ENCODE measurements around the gene PLEKHA5. TPM values are rescaled to one million over a fixed set of nuclear protein-coding genes. Genes with fewer than 3 reads are reported as not detected.

PLEKHA5 gene
- total and polyA plus RNA-seq, 3 experiments from 2014 or later = 5.5 to 8.6 (median 5.7) TPM

DNA sequence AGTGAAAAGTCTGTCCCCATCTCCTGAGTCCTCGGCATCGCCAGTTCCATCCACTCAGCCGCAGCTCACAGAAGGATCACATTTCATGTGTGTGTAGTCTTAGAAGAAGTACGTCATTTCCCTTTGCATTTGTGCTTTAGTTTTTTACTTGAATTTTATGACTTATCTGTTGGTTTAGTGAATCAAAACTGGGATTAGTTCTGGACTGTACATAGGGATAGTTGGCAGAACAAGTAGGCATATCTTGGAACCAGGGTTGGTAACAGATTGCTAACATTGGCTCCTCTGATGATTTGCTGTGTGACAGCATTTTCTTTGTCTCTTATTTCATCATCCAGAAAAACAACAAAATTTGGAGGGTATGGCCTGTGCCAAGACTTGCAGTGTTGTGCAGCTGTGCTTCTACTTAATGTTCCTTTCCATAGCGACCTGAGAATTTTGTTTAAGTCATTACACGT lies 240.2 kb downstream of the PLEKHA5 start:
- DNase-seq = no peak
- no peaks in the 10 kb centered on the region for H3K9me3 Mint-ChIP-seq
- H3K27me3 Mint-ChIP-seq = no peaks in the 10 kb centered on the region
- H3K4me1 Mint-ChIP-seq = peaks cover 0 to 4% (median 0%) of the 10 kb centered on the region in 3 donors
- Histone ChIP-seq H3K9me3 (ENCODE audit: low read length) (no peaks in the 10 kb centered on the region), H3K4me1 (ENCODE audit: insufficient read depth, low read length) (no peaks in the 10 kb centered on the region), H3K27ac (ENCODE audit: low read depth, low read length) (no peak overlapping the region), H3K4me3 (ENCODE audit: low read length) (no peak overlapping the region), H3K27me3 (ENCODE audit: insufficient read depth, low read length, poor library complexity, severe bottlenecking) (no peaks in the 10 kb centered on the region), H3K36me3 (ENCODE audit: insufficient read depth, low read length) (no peaks in the 10 kb centered on the region)
- peaks cover 4 to 40% (median 11%) of the 10 kb centered on the region in 3 donors for H3K36me3 Mint-ChIP-seq
- CTCF ChIA-PET = no interaction called here
- H3K4me3 Mint-ChIP-seq = no peak overlapping the region
- H3K27ac Mint-ChIP-seq = peak overlapping the region in 1 of 8 donors; percentile 20
- POLR2A ChIA-PET = no interaction called here

DNA sequence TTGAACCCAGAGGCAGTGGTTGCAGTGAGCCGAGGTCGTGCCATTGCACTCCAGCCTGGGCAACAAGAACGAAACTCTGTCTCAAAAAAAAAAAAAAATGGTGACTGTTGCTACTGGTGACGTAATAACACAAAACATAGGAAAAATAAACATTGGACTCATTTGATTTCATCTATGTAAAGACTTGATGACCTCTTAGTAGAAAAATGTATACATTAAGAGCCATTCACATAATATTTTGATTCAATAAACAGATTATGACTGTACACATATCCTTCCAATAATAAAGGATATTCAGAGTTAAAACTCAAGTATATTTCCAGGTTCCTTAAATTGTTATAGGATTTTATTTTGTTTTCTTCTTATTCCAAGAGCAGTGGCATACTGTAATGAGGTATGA lies 244.1 kb downstream of the PLEKHA5 start:
- CTCF ChIA-PET = no interaction called here

DNA sequence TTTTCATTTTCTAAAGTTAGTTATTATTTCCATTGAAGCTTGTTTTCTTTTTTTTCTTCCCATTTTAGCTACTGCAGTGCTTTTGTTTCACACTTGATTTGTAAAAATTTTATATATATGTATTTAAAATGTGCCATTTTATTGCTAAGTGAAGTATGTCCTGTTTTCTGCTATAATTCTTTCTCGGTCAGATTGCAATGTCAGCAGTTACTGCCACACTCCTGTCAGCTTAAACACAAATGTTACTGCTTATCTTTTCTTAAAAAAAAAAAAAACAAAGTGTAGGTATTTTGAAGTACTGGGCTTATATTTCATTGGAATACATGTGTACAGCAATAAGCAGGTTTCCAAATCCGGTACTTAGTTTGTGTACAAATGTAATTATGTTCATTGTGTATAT lies 246.4 kb downstream of the PLEKHA5 start:
- H3K36me3 Mint-ChIP-seq = peaks cover 7 to 14% (median 9%) of the 10 kb centered on the region in 3 donors
- H3K9me3 Mint-ChIP-seq = no peaks in the 10 kb centered on the region
- POLR2A ChIA-PET = no interaction called here
- Histone ChIP-seq H3K36me3 (ENCODE audit: insufficient read depth, low read length) (no peaks in the 10 kb centered on the region), H3K4me3 (ENCODE audit: low read length) (no peak overlapping the region), H3K4me1 (ENCODE audit: insufficient read depth, low read length) (no peaks in the 10 kb centered on the region), H3K9me3 (ENCODE audit: low read length) (no peaks in the 10 kb centered on the region), H3K27ac (ENCODE audit: low read depth, low read length) (no peak overlapping the region), H3K27me3 (ENCODE audit: insufficient read depth, low read length, poor library complexity, severe bottlenecking) (no peaks in the 10 kb centered on the region)
- no peaks in the 10 kb centered on the region for H3K4me1 Mint-ChIP-seq
- CTCF ChIA-PET = no interaction called here
- peaks cover 0 to 2% of the 10 kb centered on the region in 2 donors for H3K27me3 Mint-ChIP-seq
- no peak for DNase-seq
- no peak overlapping the region for H3K4me3 Mint-ChIP-seq
- H3K27ac Mint-ChIP-seq = no peak overlapping the region

More for the DNA sequence above, 244.1 kb downstream of the PLEKHA5 start:
- POLR2A ChIA-PET = no interaction called here
- Mint-ChIP-seq H3K27ac (no peak overlapping the region), H3K4me3 (no peak overlapping the region), H3K4me1 (no peaks in the 10 kb centered on the region), H3K27me3 (peaks cover 0 to 2% of the 10 kb centered on the region in 2 donors), H3K36me3 (peaks cover 7 to 24% (median 10%) of the 10 kb centered on the region in 3 donors), H3K9me3 (no peaks in the 10 kb centered on the region)
- Histone ChIP-seq H3K27ac (ENCODE audit: low read depth, low read length) (no peak overlapping the region), H3K9me3 (ENCODE audit: low read length) (no peaks in the 10 kb centered on the region), H3K27me3 (ENCODE audit: insufficient read depth, low read length, poor library complexity, severe bottlenecking) (no peaks in the 10 kb centered on the region), H3K4me1 (ENCODE audit: insufficient read depth, low read length) (no peaks in the 10 kb centered on the region), H3K36me3 (ENCODE audit: insufficient read depth, low read length) (no peaks in the 10 kb centered on the region), H3K4me3 (ENCODE audit: low read length) (no peak overlapping the region)
- no peak for DNase-seq

DNA sequence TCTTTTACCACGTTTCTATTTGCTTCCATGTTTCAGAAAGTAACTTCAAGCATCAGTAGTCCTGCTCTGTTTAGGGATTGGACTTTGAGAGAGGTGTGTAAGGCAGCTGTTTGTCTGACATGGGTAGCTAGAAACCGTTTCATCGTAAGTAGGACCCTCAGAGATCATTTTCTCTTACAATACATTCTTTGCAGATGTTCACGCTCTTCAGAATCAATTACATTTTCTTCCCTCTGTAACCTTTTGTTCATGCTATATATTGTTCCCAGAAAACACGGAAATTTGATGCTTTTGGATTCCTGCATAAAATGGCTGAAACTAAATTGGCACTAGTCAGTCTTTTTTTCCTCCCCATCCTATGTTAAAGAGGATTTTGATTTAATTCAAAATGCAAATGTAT lies 247.2 kb downstream of the PLEKHA5 start:
- H3K9me3 ChIP-seq (ENCODE audit: low read length) = no peaks in the 10 kb centered on the region
- H3K4me1 ChIP-seq (ENCODE audit: insufficient read depth, low read length) = no peaks in the 10 kb centered on the region
- H3K4me3 Mint-ChIP-seq = no peak overlapping the region
- peak overlapping the region in 1 of 8 donors; percentile 3 for H3K27ac Mint-ChIP-seq
- CTCF ChIA-PET = no interaction called here
- peaks cover 0 to 2% of the 10 kb centered on the region in 2 donors for H3K27me3 Mint-ChIP-seq
- no peak overlapping the region for H3K4me3 ChIP-seq (ENCODE audit: low read length)
- H3K27ac ChIP-seq (ENCODE audit: low read depth, low read length) = no peak overlapping the region
- H3K4me1 Mint-ChIP-seq = peaks cover 0 to 3% (median 0%) of the 10 kb centered on the region in 3 donors
- H3K9me3 Mint-ChIP-seq = no peaks in the 10 kb centered on the region
- no peaks in the 10 kb centered on the region for H3K27me3 ChIP-seq (ENCODE audit: insufficient read depth, low read length, poor library complexity, severe bottlenecking)
- POLR2A ChIA-PET = no interaction called here
- H3K36me3 Mint-ChIP-seq = peaks cover 3 to 9% (median 7%) of the 10 kb centered on the region in 3 donors
- no peak for DNase-seq
- H3K36me3 ChIP-seq (ENCODE audit: insufficient read depth, low read length) = no peaks in the 10 kb centered on the region

DNA sequence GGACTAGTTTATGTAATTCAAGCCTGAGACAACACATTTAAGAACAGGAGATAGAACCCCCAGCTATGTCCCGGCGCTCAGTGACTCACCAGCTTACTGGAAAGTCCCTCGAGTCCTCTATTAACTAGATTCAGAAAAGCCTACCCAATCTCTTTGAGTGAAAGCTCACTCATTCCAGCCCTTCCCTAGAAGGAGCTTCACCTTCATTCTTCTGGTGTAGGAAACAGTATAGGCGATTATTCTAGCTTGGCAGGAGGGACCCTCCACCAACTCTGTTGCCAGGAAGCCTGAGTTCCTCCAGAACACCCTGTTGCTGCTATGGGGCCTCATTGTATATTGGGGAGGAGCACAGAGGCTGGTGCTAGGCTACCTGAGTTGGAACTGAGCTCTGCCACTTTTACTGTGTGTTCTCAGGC lies 252.6 kb downstream of the PLEKHA5 start:
- Histone ChIP-seq H3K9me3 (ENCODE audit: low read length) (no peaks in the 10 kb centered on the region), H3K27ac (ENCODE audit: low read depth, low read length) (no peak overlapping the region), H3K27me3 (ENCODE audit: insufficient read depth, low read length, poor library complexity, severe bottlenecking) (no peaks in the 10 kb centered on the region), H3K4me3 (ENCODE audit: low read length) (no peak overlapping the region), H3K4me1 (ENCODE audit: insufficient read depth, low read length) (no peaks in the 10 kb centered on the region), H3K36me3 (ENCODE audit: insufficient read depth, low read length) (no peaks in the 10 kb centered on the region)
- H3K9me3 Mint-ChIP-seq = no peaks in the 10 kb centered on the region
- peaks cover 0 to 3% (median 1%) of the 10 kb centered on the region in 3 donors for H3K36me3 Mint-ChIP-seq
- H3K27me3 Mint-ChIP-seq = no peaks in the 10 kb centered on the region
- peaks cover 0 to 3% (median 0%) of the 10 kb centered on the region in 3 donors for H3K4me1 Mint-ChIP-seq
- peak overlapping the region in 1 of 8 donors; percentile 64 for H3K27ac Mint-ChIP-seq
- ChIA-PET POLR2A (no interaction called here), CTCF (no interaction called here)
- DNase-seq = no peak
- H3K4me3 Mint-ChIP-seq = no peak overlapping the region

DNA sequence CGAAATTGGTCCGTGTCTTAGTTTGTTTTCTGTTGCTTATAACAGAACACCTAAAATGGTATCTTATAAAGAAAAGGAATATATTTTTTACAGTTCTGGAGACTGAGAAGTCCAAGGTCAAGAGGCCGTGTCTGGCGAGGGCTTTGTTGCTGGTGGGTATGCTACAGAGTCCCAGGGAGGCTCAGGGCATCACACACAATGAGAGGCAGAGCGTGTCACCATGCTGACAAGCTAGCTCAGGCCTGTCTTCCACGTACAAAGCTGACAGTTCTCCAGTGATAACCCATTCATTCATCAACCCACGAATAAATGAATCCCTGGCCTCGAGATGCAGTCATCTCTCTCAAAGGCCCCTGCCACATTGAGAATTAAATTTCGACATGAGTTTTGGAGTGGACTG lies 253.0 kb downstream of the PLEKHA5 start:
- peaks cover 0 to 3% (median 0%) of the 10 kb centered on the region in 3 donors for H3K4me1 Mint-ChIP-seq
- peak overlapping the region in 1 of 8 donors; percentile 64 for H3K27ac Mint-ChIP-seq
- no peaks in the 10 kb centered on the region for H3K36me3 ChIP-seq (ENCODE audit: insufficient read depth, low read length)
- no peaks in the 10 kb centered on the region for H3K9me3 Mint-ChIP-seq
- CTCF ChIA-PET = no interaction called here
- no peak overlapping the region for H3K4me3 Mint-ChIP-seq
- peaks cover 0 to 3% (median 1%) of the 10 kb centered on the region in 3 donors for H3K36me3 Mint-ChIP-seq
- no peak overlapping the region for H3K4me3 ChIP-seq (ENCODE audit: low read length)
- no peak for DNase-seq
- no peak overlapping the region for H3K27ac ChIP-seq (ENCODE audit: low read depth, low read length)
- H3K9me3 ChIP-seq (ENCODE audit: low read length) = no peaks in the 10 kb centered on the region
- no peaks in the 10 kb centered on the region for H3K27me3 Mint-ChIP-seq
- H3K27me3 ChIP-seq (ENCODE audit: insufficient read depth, low read length, poor library complexity, severe bottlenecking) = no peaks in the 10 kb centered on the region
- POLR2A ChIA-PET = no interaction called here
- H3K4me1 ChIP-seq (ENCODE audit: insufficient read depth, low read length) = no peaks in the 10 kb centered on the region

DNA sequence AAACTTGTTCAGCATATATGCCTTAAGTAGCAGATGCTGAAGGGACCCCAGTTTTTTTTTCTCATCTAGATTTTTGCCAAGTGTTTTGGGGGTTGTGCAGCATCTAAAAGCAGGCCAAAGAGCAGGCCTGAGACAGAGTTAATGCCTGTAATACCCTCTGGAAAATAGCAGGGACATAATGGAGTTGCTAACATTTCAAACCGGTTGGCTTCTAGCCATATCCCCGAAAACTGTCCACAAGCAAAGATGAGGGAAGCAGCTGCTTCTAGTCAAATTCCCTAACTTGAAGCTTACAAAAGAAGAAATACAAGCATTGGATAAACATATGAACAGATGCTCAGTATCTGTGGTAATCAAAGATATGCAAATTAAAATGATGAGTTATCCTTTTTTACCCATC lies 257.6 kb downstream of the PLEKHA5 start:
- no peak for DNase-seq

DNA sequence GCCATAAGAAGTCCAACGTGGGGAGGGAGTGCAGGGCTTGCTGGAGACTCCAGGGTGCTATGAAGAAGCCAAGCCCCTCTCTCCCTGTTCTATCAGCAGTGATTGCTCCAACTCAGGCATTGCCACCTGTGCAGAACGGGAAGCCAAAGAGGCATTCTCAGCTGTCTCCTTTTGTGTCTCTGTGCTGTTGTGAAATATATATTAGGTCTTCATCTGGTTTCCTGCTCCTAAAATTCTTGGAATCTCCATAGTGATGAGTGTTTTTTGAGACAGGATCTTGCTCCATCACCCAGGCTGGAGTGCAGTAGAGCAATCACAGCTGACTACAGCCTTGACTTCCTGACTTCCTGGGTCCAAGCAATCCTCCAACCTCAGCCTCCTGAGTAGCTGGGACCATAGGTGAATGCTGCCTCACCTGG lies 258.6 kb downstream of the PLEKHA5 start:
- Histone ChIP-seq H3K27me3 (ENCODE audit: insufficient read depth, low read length, poor library complexity, severe bottlenecking) (no peaks in the 10 kb centered on the region), H3K9me3 (ENCODE audit: low read length) (no peaks in the 10 kb centered on the region), H3K36me3 (ENCODE audit: insufficient read depth, low read length) (no peaks in the 10 kb centered on the region), H3K27ac (ENCODE audit: low read depth, low read length) (no peak overlapping the region), H3K4me1 (ENCODE audit: insufficient read depth, low read length) (no peaks in the 10 kb centered on the region), H3K4me3 (ENCODE audit: low read length) (no peak overlapping the region)
- no peak for DNase-seq
- H3K36me3 Mint-ChIP-seq = no peaks in the 10 kb centered on the region
- H3K27ac Mint-ChIP-seq = peak overlapping the region in 1 of 8 donors; percentile 30
- H3K9me3 Mint-ChIP-seq = no peaks in the 10 kb centered on the region
- H3K4me1 Mint-ChIP-seq = no peaks in the 10 kb centered on the region
- CTCF ChIA-PET = no interaction called here
- no peaks in the 10 kb centered on the region for H3K27me3 Mint-ChIP-seq
- POLR2A ChIA-PET = no interaction called here
- H3K4me3 Mint-ChIP-seq = no peak overlapping the region

More for the DNA sequence above, 257.6 kb downstream of the PLEKHA5 start:
- no peaks in the 10 kb centered on the region for H3K36me3 ChIP-seq (ENCODE audit: insufficient read depth, low read length)
- H3K27ac Mint-ChIP-seq = no peak overlapping the region
- no peaks in the 10 kb centered on the region for H3K4me1 ChIP-seq (ENCODE audit: insufficient read depth, low read length)
- no peaks in the 10 kb centered on the region for H3K4me1 Mint-ChIP-seq
- POLR2A ChIA-PET = no interaction called here
- H3K36me3 Mint-ChIP-seq = no peaks in the 10 kb centered on the region
- no peaks in the 10 kb centered on the region for H3K27me3 ChIP-seq (ENCODE audit: insufficient read depth, low read length, poor library complexity, severe bottlenecking)
- no peak overlapping the region for H3K27ac ChIP-seq (ENCODE audit: low read depth, low read length)
- H3K9me3 ChIP-seq (ENCODE audit: low read length) = no peaks in the 10 kb centered on the region
- H3K4me3 Mint-ChIP-seq = no peak overlapping the region
- no peaks in the 10 kb centered on the region for H3K9me3 Mint-ChIP-seq
- H3K4me3 ChIP-seq (ENCODE audit: low read length) = no peak overlapping the region
- CTCF ChIA-PET = no interaction called here
- H3K27me3 Mint-ChIP-seq = no peaks in the 10 kb centered on the region
